ENCODE results near the gene FGFR2. TPM values are rescaled to one million over a fixed set of nuclear protein-coding genes. Genes with fewer than 3 reads are reported as not detected.
"Not testable (repeated sequence)": the region's sequence is repeated elsewhere in the genome, so short reads cannot be mapped to it uniquely, and the experiment has no call there.

FGFR2 gene
- total RNA-seq, 1 donor from 2014 or later, result not detected

DNA sequence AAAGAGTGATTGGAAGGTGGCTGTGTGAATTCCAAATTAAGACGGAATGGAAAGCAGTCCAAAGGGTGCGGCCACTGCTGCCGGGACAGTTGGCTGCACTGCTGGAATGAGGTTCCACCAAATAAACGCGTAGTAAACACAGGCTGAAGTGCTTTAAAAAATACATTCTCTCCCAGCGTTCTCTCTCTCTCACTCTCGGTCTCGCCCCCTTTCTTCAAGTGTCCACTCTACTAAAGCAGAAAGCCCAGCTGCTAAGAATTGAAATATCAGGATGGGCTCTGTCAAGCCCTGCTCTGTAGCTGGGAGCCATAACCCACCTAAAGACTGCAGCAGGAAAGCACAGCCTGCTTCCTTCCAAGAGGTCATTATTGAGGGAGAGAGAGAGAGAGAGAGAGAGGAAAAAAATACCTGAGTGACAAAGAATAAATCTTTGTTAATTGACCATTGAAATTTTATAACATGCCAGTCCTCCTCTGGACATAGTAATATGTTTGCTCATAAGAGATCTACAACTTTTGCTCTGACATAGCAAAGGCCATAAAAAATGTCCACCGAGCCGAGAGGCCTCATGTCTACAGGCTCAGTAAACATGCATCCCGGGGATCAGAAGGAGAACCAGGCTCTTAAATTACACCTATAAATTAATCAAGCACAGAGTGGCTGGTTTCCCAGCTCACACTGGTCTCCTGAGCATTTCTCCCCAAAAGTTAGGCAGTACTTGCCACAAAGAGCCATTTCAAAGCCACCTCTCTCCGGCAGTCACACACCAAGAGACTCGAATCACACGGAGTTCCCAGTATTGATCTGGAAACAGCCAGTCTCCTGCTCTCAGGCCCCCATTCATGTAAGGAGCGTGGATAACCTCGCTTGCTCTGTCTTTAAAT lies 72.8 kb downstream of the FGFR2 start:
- intact Hi-C loops (cut with micrococcal nuclease), result no loop called here

DNA sequence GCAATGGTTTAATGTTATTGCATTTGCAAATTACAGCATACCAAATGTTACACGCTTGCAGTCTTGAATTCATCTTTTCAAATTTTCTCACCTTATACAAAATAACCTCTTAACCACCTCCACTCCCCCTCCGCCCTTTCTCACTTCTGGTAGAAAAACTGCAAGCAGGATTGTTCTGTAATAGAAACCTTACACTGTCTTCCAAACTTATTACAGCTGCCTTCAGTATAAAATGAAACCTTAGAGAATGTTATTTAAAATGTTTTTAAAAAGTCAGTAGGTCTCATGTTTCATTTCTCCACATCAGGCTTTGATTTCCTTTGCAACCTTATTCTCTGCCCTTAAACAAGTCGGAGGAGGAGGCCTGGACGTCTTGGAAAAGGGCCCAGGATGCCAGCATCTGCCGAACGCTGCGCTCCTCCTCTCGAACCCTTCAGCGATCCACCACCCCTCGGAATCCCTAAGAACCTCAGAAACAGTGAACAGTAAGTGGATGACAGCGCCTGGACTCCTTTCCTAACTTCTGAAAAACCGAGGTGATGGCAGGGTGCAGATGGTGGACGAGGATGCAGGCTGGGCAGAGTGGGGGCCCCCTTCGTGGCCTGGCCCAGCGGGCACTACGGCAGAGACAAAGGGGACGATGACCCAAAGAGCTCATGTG lies 74.0 kb downstream of the FGFR2 start:
- intact Hi-C loops (cut with micrococcal nuclease), result no loop called here

DNA sequence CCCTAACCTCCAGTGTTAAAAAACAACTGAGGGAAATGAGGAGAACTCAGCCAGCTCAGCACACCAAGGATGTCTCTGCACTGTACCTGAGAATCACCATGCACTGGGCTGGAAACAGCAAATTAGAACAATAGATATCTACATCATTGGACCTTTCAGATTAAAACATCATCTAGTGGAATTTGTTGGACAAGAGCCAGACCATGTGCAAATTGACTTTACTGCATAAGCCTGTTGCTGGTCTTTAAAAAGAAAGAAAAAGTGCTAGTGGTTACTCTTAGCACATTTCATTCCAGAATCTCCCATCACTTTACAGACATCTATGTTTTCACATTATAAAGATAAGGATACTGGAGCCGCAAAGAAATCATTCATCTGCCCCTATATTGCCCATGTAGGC lies 75.4 kb downstream of the FGFR2 start:
- intact Hi-C loops (cut with micrococcal nuclease), result no loop called here

DNA sequence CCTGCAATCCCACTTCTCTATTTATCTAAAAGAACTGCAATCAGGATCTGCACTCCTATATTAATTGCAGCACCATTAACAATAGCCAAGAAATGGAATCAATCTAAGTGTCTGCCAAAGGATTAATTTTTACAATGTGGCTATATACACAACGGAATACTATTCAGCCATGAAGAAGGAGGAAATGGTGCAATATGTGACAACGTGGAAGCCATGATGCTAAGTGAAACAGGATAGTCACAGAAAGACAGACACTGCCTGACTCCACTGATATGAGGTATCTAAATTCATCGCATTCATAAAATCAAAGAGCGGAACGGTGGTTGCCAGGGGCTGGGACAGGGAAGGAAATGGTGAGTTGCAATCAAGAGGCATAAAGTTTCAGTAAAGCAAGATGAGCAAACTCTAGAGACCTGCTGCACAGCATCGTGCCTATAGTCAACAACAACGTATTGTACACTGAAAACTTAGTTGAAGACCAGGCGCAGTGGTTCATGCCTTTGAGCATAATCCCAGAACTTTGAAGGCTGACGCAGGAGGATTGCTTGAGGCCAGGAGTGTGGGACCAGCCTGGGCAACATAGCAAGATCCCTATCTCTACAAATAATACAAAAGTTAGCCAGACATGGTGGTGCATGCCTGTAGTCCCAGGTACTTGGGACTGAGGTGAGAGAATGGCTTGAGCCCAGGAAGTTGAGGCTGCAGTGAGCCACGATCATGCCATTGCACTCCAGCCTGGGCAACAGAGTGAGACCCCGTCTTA lies 76.3 kb downstream of the FGFR2 start:
- intact Hi-C loops (cut with micrococcal nuclease), result no loop called here

DNA sequence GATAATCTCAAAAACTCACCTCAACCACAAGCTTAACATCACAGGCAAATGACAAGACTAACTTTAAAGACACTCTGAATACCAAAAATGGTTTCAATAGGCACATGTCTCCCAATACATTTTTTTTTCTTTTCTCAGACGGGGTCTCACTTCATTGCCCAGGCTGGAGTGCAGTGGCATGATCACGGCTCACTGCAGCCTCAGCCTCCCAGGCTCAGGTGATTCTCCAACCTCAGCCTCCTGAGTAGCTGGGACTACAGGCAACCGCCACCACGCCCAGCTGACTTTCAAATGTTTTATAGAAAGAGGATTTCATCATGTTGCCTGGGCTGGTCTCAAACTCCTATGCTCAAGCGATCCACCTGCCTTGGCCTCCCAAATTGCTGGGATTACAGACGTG lies 77.7 kb downstream of the FGFR2 start:
- intact Hi-C loops (cut with micrococcal nuclease), result not testable (repeated sequence)

DNA sequence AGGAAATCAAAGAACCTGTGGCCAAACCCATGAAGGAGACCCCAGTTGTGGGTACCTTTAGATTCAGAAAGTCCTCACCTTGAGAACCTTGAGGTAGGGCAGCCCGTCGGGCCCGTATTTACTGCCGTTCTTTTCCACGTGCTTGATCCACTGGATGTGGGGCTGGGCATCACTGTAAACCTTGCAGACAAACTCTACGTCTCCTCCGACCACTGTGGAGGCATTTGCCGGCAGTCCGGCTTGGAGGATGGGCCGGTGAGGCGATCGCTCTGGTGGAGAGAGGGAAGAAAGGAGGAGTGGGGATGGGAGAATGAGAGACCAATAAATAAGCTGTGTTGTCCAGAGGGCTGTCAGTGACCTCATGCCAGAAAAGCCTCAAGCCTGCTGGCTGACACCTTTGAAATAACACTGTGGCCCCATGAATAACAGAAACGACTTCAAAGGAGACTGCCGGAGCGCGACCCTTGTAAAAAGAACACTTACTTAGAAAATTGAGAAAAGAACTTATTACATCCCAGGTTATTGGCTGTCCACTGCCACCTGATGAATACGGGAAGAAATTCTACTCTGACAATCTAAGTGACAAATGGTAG lies 78.2 kb downstream of the FGFR2 start:
- intact Hi-C loops (cut with micrococcal nuclease), result no loop called here

DNA sequence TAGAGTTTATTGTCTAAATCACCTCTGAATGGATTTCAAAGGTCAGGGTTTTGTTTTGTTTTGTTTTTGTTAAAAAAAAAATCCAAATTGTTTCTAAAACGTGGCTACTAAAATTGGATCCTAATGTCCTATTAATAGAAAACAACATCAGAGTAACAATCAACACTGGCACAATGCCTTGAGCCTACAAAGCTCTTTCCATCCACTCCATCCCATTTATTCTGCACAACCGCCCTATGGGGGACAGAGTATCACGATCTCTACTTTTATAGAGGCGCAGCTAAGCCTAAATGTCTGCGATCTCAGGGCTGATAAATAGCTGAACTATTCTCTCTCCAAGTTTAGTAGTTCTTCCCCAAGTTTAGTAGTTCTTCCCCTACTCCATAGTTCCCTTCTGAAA lies 78.8 kb downstream of the FGFR2 start:
- intact Hi-C loops (cut with micrococcal nuclease), result no loop called here

DNA sequence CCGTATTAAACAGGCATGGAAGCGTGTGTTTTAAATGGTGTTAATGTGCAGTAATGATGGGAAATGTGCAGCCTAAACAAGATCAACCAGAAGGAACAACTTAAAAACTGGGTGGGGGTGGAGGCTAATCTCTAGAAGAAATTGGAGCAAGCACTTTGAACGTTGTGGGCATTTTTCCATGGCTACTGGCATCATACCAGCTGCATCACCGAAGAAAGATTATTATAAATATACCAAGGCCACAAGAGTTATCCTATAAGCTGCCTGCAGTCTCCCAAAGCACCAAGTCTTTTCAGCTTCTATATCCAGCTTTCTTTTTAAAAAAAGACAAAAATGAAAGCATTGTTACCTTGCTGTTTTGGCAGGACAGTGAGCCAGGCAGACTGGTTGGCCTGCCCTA lies 79.9 kb downstream of the FGFR2 start:
- intact Hi-C loops (cut with micrococcal nuclease), result no loop called here

DNA sequence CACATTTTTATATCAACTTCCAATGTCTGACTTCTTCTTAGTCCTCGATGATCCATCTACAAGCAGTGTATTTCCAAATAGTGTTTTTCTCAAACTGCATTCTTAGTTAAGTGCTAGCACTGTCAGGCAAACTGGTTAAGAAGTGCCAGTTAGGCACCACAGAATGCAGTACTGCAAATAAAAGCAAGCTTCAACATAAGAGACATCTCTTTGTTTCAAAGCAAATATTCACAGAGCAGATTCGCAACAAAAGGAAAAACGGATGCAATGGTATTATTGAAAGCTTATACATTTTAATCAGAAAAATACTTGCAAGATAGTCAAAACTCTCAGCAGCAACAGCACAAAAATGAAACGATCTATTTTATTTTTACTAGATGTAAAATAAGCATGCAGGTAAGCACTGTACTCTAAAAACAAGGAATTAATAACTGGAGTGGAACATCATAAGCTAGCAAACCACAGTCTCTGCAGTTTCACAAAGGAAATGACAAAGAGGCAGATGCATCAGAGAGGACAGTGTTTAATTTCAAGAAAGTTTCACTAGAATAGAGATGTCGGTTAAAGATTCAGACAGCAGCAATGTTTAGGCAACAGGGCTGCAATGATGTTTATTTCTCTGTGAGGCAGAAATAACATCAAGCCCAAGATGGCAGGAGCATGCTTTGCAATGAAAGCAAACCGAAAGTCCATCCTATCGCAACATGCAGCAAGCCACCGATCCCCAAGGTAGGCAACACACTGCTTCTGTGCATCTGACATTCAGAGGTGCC lies 82.0 kb downstream of the FGFR2 start:
- intact Hi-C loops (cut with micrococcal nuclease), result no loop called here

DNA sequence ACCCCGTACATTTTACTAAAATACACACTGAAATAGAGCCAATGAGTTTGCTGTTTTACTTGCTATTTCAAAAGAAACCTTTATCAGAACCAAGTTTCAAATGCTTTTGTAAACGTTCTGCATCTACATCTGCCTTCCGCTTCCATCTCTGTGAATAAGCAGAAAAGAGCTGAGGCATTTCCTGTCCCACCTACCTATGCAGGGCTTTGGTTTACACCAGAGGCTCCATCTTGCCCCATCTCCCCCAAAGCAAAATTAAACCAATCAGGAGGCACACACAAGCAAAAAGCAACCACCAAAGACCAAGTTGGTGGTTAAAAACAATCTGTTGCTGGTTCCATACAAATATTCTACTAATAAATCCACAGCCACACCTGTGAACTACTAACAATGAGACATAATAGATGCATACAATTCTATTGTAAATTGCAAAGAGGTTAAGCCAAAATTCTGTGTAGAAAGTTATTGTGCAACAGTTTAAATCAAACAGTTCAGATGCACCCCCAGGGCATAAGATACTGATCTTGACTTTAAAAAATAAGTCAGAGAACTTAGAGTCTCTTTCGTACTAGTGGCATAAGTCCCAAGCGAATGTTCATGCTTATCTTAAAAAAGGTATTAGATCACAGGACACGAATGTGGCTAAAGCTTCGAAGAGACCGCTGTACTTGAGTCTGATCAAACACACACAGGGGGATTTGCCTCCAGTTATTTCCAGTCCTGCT lies 83.9 kb downstream of the FGFR2 start:
- intact Hi-C loops (cut with micrococcal nuclease), result no loop called here

DNA sequence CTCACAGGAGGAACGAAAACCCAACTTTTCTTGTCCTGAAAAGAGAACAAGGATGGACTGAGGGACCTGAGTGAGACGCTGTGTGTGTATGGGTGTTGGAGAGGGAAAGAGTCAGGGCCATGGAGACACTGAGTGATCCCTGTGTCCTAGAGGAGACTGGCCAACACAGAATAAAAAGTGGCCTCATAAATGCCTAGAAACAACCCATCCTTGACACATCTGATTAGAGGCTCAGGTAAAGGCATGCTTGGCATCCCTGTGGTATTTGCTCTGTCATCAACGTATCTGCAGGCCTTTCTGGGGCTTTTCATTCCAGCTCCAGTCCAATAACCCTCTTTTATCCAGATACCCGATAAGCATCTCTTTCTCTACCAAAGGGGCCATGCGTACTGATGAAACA lies 86.3 kb downstream of the FGFR2 start:
- intact Hi-C loops (cut with micrococcal nuclease), result no loop called here

DNA sequence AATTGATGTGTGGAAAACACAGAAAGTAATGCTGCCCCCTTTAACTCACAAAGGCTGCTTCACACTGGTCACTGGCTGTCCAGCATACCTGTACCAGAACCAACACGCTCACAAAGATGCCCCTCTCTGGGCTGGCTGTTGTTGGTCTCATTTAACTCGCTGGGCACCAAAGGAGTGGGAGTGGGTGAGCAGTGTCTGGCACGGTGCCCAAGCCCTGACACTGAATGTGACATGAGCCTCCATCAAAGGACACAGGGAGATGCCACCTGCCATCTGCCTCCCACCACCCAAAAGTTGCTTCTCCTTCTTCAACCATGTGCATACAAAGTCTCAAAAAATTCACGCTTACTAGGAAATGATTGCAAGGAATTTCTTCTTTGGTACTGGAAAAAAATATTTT lies 86.8 kb downstream of the FGFR2 start:
- intact Hi-C loops (cut with micrococcal nuclease), result no loop called here

DNA sequence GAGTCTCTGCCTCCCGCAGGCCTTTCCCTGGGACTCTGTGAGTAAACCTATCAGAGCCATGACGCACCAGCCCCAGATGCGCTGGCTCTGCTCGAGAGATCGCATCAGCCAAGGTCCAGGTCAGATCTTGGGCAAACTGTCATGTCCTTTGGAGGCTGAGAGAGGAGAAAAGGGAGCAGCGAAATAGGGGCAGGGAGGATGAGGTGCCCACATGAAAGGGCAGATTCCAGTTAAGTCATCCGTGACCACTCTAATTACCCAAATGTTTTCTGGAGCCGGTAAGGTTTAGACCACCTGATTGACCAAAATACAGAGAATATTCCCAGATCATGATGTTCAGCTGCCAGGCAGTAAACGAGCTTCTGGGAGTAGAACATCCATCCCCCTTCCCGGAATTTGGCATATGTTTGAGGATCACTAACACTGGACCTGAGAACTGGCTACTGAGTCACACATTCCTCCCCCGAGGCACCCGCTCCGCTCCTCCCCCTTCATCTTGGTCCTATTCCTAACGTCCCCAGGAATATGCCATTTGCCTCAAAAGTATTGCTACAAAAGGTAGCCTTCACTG lies 88.0 kb downstream of the FGFR2 start:
- intact Hi-C loops (cut with micrococcal nuclease), result no loop called here

DNA sequence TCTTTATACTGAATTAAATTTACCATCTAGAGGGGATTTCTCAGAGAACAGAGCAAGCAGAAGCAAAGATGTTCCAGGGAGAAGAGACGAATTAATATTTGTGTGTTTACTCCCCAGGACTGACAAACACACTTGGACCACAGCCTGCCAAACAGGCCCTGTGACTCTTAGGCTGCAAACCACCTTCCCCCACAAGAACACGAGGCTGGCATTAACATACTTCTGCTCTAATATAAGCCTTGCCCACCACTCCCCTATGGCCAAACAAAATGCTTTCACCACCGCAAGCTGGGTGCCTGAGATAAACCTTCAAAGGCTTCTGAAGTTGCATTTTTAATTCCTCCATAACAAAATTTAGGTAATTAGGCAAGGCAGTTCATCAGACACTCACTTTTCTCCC lies 88.4 kb downstream of the FGFR2 start:
- intact Hi-C loops (cut with micrococcal nuclease), result no loop called here

DNA sequence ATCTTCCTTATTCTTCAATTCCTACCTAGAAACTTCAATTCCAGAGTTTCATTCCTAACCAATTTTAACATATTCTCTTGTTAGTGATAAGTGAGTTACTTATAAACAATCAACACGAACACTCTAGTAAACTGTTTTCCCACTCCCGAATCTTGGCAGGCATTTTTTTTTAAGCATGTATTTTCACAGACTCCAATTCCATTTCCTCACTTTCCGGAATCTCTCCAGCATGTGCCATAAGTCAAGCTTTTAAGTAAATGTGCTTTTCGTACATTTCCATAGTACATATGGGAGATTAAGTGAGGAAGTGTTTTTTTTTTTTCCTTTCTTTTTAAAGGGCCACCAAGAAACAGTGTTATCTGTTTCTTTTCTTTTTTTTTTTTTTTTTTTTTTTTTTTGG lies 89.1 kb downstream of the FGFR2 start:
- intact Hi-C loops (cut with micrococcal nuclease), result no loop called here

DNA sequence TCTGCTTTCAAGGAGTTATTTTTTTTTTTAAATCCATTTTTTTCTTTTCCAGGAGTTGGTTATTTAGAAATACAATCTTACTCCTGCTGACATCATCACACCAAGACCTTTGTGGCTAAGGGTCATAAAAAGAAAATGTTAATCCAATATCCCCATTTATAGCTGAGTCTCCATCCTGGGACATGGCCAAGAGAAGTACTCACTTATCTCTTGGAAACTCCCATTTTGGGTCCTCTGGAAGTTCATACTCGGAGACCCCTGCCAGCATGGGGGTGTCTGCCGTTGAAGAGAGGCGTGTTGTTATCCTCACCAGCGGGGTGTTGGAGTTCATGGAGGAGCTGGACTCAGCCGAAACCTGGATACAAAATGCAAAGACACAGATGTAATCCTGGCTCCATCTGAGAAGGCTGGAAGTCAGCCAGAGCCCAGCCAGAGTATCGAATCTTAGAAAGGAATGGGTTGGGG lies 94.6 kb downstream of the FGFR2 start:
- intact Hi-C loops (cut with micrococcal nuclease), result no loop called here

DNA sequence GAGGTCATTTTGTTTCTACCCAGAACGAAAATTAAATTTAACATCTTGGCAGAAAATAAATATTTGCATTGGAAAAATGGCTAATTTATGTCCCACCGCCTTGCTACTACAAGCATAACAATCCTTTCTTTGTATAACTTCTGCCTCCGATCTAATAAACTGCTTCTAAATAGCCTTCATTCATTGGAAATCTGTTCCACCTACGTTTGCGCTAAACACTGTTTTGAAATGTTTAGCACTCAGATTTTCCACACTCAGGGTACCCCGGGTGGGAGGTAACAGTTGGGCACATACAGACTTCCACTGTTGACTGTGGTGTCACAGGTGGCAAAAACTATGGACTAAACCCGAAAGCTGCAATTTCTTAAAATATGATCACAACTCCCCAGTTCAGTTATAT lies 96.4 kb downstream of the FGFR2 start:
- intact Hi-C loops (cut with micrococcal nuclease), result no loop called here

DNA sequence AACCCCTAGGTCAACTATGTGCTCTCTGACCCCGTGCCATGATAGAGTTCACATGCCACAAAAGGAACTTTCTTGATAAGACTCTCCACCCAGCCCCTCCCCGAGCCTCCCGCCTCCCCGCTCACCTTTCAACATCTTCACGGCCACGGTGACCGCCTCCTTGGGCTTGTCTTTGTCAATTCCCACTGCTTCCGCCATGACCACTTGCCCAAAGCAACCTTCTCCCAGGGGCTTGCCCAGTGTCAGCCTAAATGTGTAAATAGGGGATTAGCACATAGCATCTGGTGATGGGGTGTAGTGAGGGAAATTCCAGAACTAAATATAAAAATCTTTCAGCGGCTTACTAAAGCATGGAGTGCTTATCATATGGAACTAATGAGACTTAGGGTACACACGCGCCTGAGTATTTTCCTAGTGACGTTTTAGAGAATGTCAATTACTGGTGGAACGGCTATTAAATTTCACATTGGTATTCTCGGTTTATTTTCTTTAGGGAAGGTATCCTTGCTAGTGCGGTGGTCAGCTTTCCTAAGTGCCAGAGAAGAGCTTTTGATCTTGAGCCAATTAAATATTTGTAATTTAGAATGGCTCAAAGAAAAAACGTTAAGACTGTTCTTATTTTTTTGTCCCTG lies 97.4 kb downstream of the FGFR2 start:
- intact Hi-C loops (cut with micrococcal nuclease), result no loop called here

Measured in T-helper 1 cell treated with Interleukin-12 subunit alpha and Interleukin-12 subunit beta and Interleukin-4 antibody, amounts not matched to agents 30 ng/mL and 1 ng/mL, for 36 hours (primary cell).